NCI-H345 treated with DMSO at 0.1 percent for 48 hours (cell line): Measurements from ENCODE around the gene HOXD12.
A peak's percentile ranks its signal among the peaks of the same experiment; 100 is the strongest.

Experiments
- DNase-seq: peaks from one replicate; lab custom pipeline; 2025; ENCODE audit not compliant: unreplicated experiment; lab: John Stamatoyannopoulos, UW

The HOXD12 gene

GRCh38 chr2:176080540-176081375 lies 18.8 kb upstream of the HOXD12 start:
- DNase-seq: no peak

GRCh38 chr2:176081376-176081836 lies 18.2 kb upstream of the HOXD12 start:
- DNase-seq: no peak

- no peak for DNase-seq
Observed at GRCh38 chr2:176081837-176082524, 17.6 kb upstream of the HOXD12 start.

GRCh38 chr2:176082525-176082823 lies 17.1 kb upstream of the HOXD12 start:
- DNase-seq: no peak

- DNase-seq: no peak
Observed at GRCh38 chr2:176082824-176083751, 16.5 kb upstream of the HOXD12 start.

- no peak for DNase-seq
Observed at GRCh38 chr2:176083796-176084261, 15.8 kb upstream of the HOXD12 start, which contains the start of gene EVX2. TSS of gene EVX2 (minus strand) at chr2:176083962. CDS start at chr2:176083776, 186 bp downstream.

- no peak for DNase-seq
Observed at GRCh38 chr2:176084611-176085119, 14.9 kb upstream of the HOXD12 start.

- DNase-seq: no peak
Observed at GRCh38 chr2:176085120-176085788, 14.3 kb upstream of the HOXD12 start.

GRCh38 chr2:176085861-176086771 lies 13.5 kb upstream of the HOXD12 start:
- no peak for DNase-seq

- no peak for DNase-seq
Observed at GRCh38 chr2:176087330-176088047, 12.1 kb upstream of the HOXD12 start.

GRCh38 chr2:176088048-176088936 lies 11.3 kb upstream of the HOXD12 start:
- DNase-seq: peak; percentile 64

GRCh38 chr2:176088937-176089842 lies 10.4 kb upstream of the HOXD12 start:
- DNase-seq: no peak

GRCh38 chr2:176089843-176090395 lies 9.7 kb upstream of the HOXD12 start:
- DNase-seq: no peak

GRCh38 chr2:176090862-176091261 lies 8.7 kb upstream of the HOXD12 start:
- DNase-seq: no peak

GRCh38 chr2:176091329-176092258 lies 8.0 kb upstream of the HOXD12 start:
- no peak for DNase-seq
